SU-DHL-6 (cell line): ENCODE measurements around the gene CSHL1.

Source experiments
- CTCF ChIP-seq: fragments of 200-600 bp; sonication (generic); IDR thresholded peaks from one replicate; pipeline ENCODE4 v1.5.1; 2017; ENCODE audit warnings: antibody characterized with exemption, mild to moderate bottlenecking, low read length, moderate library complexity; ENCODE audit not compliant: insufficient read depth, poor library complexity, severe bottlenecking
- EZH2phosphoT487 ChIP-seq: fragments of 200-600 bp; sonication (generic), shearing (Covaris generic); conservative IDR thresholded peaks from 2 replicates; pipeline ENCODE4 v1.6.1; 2018; ENCODE audit warnings: mild to moderate bottlenecking, antibody characterized with exemption, low read length, moderate library complexity, mixed read lengths

GRCh38 chr17:63942309-63942985, 31.4 kb upstream of the CSHL1 start:
- TF ChIP-seq CTCF, result no peak
- TF ChIP-seq EZH2phosphoT487, result no peak
